ENCODE results near the gene TMEM168.
"Not testable (repeated sequence)": the region's sequence is repeated elsewhere in the genome, so short reads cannot be mapped to it uniquely, and the experiment has no call there.

TMEM168 gene, protein sequence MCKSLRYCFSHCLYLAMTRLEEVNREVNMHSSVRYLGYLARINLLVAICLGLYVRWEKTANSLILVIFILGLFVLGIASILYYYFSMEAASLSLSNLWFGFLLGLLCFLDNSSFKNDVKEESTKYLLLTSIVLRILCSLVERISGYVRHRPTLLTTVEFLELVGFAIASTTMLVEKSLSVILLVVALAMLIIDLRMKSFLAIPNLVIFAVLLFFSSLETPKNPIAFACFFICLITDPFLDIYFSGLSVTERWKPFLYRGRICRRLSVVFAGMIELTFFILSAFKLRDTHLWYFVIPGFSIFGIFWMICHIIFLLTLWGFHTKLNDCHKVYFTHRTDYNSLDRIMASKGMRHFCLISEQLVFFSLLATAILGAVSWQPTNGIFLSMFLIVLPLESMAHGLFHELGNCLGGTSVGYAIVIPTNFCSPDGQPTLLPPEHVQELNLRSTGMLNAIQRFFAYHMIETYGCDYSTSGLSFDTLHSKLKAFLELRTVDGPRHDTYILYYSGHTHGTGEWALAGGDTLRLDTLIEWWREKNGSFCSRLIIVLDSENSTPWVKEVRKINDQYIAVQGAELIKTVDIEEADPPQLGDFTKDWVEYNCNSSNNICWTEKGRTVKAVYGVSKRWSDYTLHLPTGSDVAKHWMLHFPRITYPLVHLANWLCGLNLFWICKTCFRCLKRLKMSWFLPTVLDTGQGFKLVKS

GRCh38 chr7:112789817-112790585 is at the start of gene TMEM168:
Gene TMEM168, minus strand, starts transcription at chr7:112790393. Its CDS starts 5,568 bp downstream, at chr7:112784825.
- DNase-seq = peak; percentile 80 to 84

DNA sequence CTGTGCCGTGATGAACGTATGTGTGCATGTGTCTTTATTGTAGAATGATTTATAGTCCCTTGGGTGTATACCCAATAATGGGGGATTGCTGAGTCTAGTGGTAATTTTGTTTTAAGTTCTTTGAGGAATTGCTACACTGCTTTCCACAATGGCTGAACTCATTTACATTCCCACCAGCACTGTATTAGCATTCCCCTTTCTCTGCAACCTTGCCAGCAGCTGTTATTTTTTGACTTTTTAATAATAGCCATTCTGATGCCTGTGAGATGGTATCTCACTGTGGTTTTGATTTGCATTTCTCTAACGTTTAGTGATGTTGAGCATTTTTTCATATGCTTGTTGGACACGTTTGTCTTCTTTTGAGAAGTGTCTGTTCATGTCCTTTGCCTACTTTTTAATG is 45.7 kb upstream of the TMEM168 start:
- not testable (repeated sequence) for DNase-seq

GRCh38 chr7:112833082-112833481 is 42.9 kb upstream of the TMEM168 start:
- DNase-seq = no peak

DNA sequence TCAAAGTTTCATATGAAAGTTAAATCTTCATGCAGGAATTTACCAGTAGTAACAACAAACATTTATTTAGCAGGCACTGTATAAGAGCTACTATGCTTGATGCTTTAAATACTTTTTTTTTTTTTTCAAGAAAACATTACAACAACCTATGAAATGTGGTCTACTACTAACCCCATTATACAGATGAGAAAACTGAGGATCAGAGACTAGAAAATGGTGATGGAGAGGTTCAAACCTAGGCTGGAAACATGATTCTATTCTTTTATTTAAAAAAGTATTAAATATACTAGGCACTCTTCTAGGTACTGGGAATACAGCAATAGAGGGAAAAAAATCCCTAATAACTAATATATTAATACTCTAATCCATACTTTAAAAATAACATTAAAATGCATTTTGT is 40.6 kb upstream of the TMEM168 start:
- DNase-seq = no peak

DNA sequence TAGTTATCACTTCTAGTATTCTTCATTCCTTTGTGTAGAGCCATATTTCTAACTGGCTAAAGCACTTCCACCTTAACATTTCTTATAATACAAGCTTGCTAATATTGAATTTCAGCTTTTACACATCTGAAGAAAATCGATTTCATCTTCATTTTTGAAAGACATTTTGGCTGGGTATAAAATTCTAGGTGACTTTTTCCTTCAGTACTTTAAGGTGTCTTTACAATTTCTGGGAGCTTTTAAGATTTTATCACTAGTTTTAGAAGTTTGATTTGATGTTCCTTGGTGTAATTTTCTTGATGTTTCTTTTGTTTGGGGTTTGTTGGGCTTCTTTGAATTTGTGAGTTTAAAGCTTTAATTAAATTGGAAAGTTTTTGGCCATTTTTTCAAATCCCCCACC is 38.5 kb upstream of the TMEM168 start:
- DNase-seq = no peak

DNA sequence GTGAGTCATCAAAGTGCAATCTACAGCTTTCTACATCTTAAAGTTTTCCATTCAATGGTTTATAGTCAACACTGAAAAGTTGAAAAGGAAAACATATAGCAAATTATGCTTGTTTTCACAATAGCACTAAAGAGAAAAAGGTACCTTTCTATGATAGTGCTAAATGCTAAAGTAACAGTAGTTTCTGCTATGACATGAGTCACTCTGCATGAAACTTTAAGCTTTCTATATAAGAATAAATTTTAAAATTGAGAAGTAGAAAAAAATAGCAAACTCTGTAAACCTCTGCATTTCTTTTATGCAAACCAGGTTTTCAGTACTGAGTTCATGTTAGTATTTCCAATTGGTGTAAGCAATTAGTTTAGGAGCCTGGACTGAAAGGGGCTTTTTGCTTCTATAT is 31.2 kb upstream of the TMEM168 start:
- DNase-seq = no peak

DNA sequence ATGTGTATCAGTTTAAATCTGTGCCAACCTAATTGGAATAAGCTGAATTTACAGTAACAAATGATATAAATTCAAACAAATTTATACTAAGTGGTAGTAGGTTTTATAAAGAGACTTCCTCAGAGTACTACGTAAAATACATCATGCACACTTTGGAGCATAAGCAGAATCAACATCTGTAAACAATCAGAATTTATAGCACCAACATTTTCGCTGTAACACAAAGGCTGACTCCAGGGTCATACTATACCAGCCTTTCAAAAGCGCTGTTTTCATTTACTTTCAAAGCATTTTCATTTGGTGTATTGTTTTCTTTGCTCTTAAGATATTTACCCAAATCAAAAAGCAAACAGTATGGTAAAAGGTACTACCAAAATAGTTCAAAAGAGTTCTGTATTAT is 29.3 kb upstream of the TMEM168 start:
- DNase-seq = peak in 1 of 2 experiments; percentile 23

DNA sequence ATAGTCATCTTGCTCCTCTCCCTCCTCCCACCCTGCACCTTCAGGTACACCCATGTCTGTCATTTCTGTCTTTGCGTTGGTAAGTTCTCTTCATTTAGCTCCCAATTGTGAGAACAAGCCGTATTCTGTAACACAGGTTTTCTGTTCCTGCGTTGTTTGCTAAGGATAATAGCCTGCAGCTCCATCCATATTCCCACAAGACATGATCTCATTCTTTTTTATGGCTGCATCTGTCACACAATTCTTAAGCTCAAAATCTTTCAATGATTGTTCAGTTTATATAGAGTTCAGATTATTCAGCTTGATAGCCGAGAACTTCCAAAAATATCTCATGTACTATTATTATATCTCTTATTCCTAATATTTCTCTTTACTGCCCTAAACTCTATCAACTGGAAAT is 16.0 kb upstream of the TMEM168 start:
- no peak for DNase-seq

GRCh38 chr7:112802406-112802805 is 12.2 kb upstream of the TMEM168 start:
- DNase-seq = no peak

- no peak for DNase-seq
Observed at GRCh38 chr7:112800486-112800885, 10.3 kb upstream of the TMEM168 start.

DNA sequence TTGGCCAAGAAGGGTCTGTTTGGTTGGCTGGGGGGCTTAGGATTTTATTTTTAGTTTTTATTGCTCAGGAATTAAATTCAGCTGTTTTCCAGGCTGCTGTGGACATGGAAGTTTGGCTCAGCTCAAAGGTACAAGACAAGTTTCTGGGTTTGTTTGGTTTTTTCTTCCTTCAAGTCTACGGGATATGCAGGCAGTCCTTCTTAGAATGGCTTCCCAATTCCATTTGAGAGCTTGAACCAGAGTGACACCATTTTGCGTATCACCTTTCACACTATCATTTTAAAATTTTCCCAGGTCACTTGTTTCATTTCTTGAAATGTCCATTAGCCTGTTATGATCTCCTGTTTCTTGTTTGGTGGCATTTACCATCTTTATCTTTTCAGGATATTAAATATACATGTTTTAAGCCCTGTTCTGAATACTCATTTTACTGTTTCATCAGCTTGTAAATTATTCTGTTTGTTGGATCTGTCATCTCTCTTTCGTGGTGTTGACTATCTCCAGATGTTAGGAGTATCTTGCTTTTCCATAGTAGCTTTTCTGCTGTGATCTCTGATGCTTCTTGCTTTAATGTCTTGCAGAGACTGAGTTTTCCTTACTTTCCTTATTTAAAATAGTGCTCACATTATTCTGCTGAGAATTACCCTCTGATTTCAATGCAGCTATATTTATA is 9.4 kb upstream of the TMEM168 start:
- no peak for DNase-seq

- DNase-seq = peak in 1 of 2 experiments; percentile 3
Observed at GRCh38 chr7:112798274-112799159, 8.3 kb upstream of the TMEM168 start.

GRCh38 chr7:112796552-112796951 is 6.4 kb upstream of the TMEM168 start:
- DNase-seq = not testable (repeated sequence)

DNA sequence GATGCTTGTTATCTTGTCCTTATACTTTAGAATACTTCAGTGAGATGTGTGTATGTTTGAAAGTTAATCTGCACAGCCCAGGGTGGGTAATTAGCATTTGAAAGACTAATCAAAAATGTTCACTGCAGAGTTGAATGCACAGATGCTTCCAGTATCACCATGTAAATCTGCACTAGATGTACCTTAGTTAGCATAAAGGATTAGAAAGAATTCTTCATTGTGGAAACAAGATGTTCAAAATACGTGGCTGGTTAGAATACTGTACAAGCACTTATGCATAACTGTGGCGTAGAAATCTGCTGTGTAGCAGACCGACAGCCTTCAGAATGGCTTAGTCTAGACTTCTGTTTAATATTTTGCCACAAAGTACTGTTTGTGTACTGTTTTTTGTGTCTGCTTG is 2.2 kb upstream of the TMEM168 start:
- DNase-seq = no peak

DNA sequence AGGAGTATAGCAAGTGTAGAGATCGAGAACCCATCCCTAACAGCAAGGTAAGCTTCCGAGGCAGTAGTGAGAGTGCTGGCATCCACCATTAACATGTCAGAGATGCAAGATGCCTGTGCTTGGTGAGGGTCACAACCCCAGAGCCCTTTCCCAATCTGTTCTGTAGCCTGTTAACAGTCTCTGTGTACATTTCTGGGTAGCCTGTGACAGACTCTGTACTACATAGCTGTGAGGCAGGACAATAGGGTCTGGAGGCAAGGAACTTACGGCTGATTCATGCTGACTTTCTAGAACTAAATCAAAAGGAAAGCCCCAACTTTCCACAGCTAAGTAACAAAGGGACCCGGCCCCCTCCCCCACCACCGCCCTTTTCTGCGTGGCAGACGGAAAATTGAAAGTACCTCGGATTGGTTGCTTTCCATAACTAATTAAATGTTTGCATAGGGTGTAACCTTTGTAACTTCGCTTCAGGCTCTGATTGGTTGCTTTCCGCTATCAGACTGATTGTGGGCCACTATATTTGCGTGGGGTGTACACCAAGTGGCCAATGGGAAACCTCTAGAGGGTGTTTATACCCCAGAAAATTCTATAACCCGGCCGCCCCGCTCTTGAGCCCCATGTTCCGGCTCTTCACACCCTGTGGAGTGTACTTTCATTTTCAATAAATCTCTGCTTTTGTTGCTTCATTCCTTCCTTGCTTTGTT is 1.4 kb upstream of the TMEM168 start:
- DNase-seq = no peak

DNA sequence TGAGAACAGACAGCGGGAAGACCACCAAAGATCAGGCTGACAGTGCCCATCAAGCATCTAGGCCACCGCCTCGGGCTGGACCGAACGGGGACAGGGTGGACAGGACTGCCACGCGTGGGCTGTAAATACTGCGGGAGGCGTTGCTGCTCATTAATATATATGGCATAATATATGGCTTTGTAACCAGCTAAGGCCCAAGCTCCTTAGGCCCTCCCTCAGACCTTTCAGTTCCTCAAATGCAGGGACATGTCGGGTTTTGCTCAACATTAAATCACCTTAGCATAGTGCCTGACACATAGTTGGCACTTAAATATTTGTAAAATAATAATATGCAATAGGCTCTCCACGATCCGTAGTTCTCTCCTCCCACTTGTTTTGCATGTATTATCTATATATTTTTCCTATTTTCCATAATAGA is 402 bp upstream of the TMEM168 start:
- no peak for DNase-seq

GRCh38 chr7:112789453-112789816 is 758 bp downstream of the TMEM168 start:
- DNase-seq = no peak

GRCh38 chr7:112788778-112789343 is 1.3 kb downstream of the TMEM168 start:
- DNase-seq = no peak

DNA sequence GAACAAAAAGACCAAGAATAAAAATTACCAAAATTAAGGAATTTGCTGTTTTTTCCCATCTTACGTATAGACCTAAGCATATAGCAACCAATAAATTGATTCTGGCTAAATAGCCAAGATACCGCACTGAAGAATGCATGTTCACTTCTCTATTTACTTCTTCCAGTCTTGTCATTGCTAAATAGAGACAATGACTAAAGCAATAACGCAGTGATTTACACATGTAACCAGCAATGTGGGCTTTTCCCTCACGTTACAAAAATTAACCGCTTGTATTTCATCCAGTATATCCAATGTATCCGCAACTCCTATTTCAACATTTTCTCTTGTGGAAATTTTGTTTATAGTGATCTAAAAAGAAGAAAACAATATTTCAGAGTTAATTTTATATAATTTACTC is 5.6 kb downstream of the TMEM168 start:
- no peak for DNase-seq

DNA sequence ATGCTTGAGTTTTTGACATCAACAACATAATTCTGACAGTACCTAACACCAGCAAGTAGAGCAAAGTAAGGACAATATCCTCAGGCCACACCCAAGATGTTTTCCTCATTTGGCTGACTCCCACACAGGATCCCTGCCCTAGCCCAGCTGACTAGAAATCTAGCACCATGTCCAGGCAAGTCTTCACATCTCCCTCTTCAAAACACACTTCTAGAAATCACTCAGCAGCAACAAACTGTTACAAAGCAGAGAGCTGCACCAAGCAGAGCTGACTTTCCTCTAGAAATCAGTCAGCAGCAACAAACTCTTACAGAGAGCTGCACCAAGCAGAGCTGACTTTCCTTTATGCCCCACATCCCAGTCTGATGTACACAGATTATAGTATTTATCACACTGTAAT is 7.7 kb downstream of the TMEM168 start:
- no peak for DNase-seq

DNA sequence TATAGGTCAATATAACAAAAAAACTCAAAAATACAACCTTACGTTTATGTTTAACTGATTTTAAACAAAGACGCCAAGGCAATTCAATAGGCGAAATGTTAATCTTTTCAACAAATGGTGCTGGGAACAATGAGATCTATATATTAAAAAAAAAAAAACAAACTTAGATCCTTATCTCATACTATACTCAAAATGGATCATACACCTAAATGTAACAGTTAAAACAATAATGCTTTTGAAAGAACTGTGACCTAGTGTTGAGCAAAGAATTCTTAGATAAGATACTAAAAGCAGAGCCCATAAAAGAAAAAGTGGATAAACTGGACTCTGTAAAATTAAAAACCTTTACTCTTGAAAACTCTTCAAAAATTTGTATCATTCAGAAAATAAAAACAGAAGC is 8.6 kb downstream of the TMEM168 start:
- no peak for DNase-seq

All from NCI-H2081 (cell line).